Common myeloid progenitor, CD34-positive (primary cell): Measurements from ENCODE around the gene GRID1.
A peak's percentile ranks its signal among the peaks of the same experiment; 100 is the strongest.

ENCODE experiments used
- CTCF ChIA-PET: fragments of 350-600 bp; sonication (Branson Sonifier 250); formaldehyde crosslinking; loops from one replicate; lab custom pipeline; 2021; ENCODE audit warnings: antibody characterized with exemption; lab: Charles Lee
- POLR2A ChIA-PET: fragments of 350-600 bp; sonication (Branson Sonifier 250); formaldehyde crosslinking; loops from one replicate; lab custom pipeline; 2021; ENCODE audit warnings: antibody characterized with exemption; lab: Charles Lee
- DNase-seq, 3 donors: peaks; one replicate each; pipeline versions ENCODE4 v3.0.0 to v3.0.0-alpha.2; 2013
- H3K27ac ChIP-seq, 2 experiments: 1 replicate in 1 of 2; 2 replicates in 1 of 2; pipeline ENCODE4 v1.7.0; 2013; ENCODE audit warnings: inconsistent platforms in 2 of 2, low read length in 2 of 2, mild to moderate bottlenecking in 2 of 2, low read depth in 1 of 2, moderate library complexity in 1 of 2; ENCODE audit not compliant: severe bottlenecking in 2 of 2, insufficient read depth in 1 of 2, poor library complexity in 1 of 2
- H3K27me3 ChIP-seq, 5 experiments: replicated peaks in 2 of 5; 1 replicate in 3 of 5; 2 replicates in 2 of 5; pipeline versions ENCODE4 v1.6.1 to v1.7.0; 2013; ENCODE audit warnings: low read length in 4 of 5, mild to moderate bottlenecking in 2 of 5, moderate library complexity in 2 of 5, inconsistent platforms in 1 of 5; ENCODE audit not compliant: insufficient read depth in 5 of 5, control insufficient read depth in 4 of 5
- H3K36me3 ChIP-seq, 4 experiments: 1 replicate in 2 of 4; 2 replicates in 2 of 4; pipeline versions ENCODE4 v1.6.1 to v1.7.0; 2013; ENCODE audit warnings: low read length in 3 of 4, control low read depth in 1 of 4, mild to moderate bottlenecking in 1 of 4; ENCODE audit not compliant: control insufficient read depth in 4 of 4, insufficient read depth in 4 of 4
- H3K4me1 ChIP-seq, 4 experiments: 1 replicate in 3 of 4; 2 replicates in 1 of 4; pipeline versions ENCODE4 v1.6.1 to v1.7.1; 2013; ENCODE audit warnings: low read length in 3 of 4, mild to moderate bottlenecking in 3 of 4, control low read depth in 1 of 4, inconsistent platforms in 1 of 4, moderate library complexity in 1 of 4; ENCODE audit not compliant: control insufficient read depth in 4 of 4, insufficient read depth in 4 of 4; ENCODE audit errors: control extremely low read depth in 1 of 4
- H3K4me3 ChIP-seq, 7 experiments: 1 replicate in 4 of 7; 2 replicates in 3 of 7; pipeline versions ENCODE4 v1.5.1 to v1.7.0; 2013; ENCODE audit warnings: mild to moderate bottlenecking in 7 of 7, low read length in 6 of 7, moderate library complexity in 6 of 7, inconsistent platforms in 2 of 7, low read depth in 2 of 7, control low read depth in 1 of 7; ENCODE audit not compliant: insufficient read depth in 4 of 7, control insufficient read depth in 1 of 7; ENCODE audit errors: extremely low read depth in 1 of 7
- H3K9me3 ChIP-seq, 5 experiments: 1 replicate in 4 of 5; 2 replicates in 1 of 5; pipeline versions ENCODE4 v1.6.1 to v1.7.1; 2013; ENCODE audit warnings: low read length in 4 of 5, mild to moderate bottlenecking in 2 of 5, inconsistent platforms in 1 of 5, low read depth in 1 of 5, moderate library complexity in 1 of 5; ENCODE audit not compliant: control insufficient read depth in 4 of 5, insufficient read depth in 2 of 5; ENCODE audit errors: control extremely low read depth in 1 of 5
- WGBS: methylation state at CpG from one replicate; pipeline ENCODE4 v1.1.5; 2013; ENCODE audit not compliant: insufficient coverage; 5-methylcytosine and 5-hydroxymethylcytosine counted together

The GRID1 gene

DNA sequence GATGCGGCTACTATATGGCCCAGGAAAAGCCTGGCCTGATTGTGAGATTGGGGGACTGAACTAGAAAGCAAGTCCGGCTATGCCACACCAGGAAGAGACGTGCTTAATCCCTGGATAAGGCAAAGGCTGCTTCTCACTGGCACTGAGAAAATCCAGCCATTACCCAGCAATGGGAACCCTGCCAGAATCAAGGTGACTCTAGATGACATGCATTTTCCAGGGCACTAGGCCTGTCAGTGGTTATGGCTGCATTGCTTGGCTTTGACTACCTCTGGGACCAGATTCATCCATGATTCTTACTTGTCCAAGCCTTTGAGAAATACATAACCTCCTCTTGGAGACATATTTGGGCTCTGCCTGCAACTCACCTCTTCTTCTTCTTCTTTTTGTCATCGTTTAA is 317.2 kb downstream of the GRID1 start:
- H3K4me3 ChIP-seq: no peak overlapping the region
- H3K27ac ChIP-seq: no peak overlapping the region
- WGBS: 100% methylated on average over 3 of the region's 4 CpGs
- H3K36me3 ChIP-seq: no peaks in the 10 kb centered on the region
- DNase-seq: no peak
- CTCF ChIA-PET: no interaction called here
- no peaks in the 10 kb centered on the region for H3K4me1 ChIP-seq
- no peaks in the 10 kb centered on the region for H3K9me3 ChIP-seq
- H3K27me3 ChIP-seq: no peaks in the 10 kb centered on the region
- POLR2A ChIA-PET: no interaction called here

- WGBS: 100% methylated on average over 1 of the region's 2 CpGs
- DNase-seq: no peak
- H3K4me3 ChIP-seq: no peak overlapping the region
- no peaks in the 10 kb centered on the region for H3K9me3 ChIP-seq
- H3K36me3 ChIP-seq: no peaks in the 10 kb centered on the region
- no peak overlapping the region for H3K27ac ChIP-seq
- ChIA-PET CTCF (no interaction called here), POLR2A (no interaction called here)
- H3K4me1 ChIP-seq: no peaks in the 10 kb centered on the region
- no peaks in the 10 kb centered on the region for H3K27me3 ChIP-seq
Measured at GRCh38 chr10:86048973-86049372, 317.6 kb downstream of the GRID1 start.

- ChIA-PET CTCF (no interaction called here), POLR2A (no interaction called here)
- no peaks in the 10 kb centered on the region for H3K27me3 ChIP-seq
Measured at GRCh38 chr10:86048571-86048970, 318.0 kb downstream of the GRID1 start.

DNA sequence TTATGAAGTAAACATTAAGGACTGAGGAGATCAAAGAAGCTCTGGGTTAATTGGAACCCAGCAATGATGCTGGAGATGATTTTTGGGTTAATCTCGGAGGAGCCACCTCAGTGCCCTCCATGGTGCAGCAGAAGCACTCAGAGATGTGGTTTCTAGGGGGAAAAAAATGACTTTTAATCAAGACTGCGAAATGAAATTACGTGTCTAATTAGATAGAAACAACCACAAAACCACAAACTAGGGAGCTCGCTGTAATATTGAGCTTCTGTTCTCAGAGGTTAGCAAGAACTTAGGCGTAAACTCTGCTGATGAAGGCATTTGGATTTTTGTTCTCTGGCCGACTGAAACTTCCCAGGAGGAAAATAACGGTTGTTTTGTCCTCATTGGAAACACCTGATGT is 319.0 kb downstream of the GRID1 start:
- 57% methylated on average over 4 of the region's 7 CpGs for WGBS
- Histone ChIP-seq H3K4me3 (no peak overlapping the region), H3K27me3 (peaks cover 0 to 2% (median 0%) of the 10 kb centered on the region in 5 experiments), H3K36me3 (no peaks in the 10 kb centered on the region), H3K9me3 (no peaks in the 10 kb centered on the region), H3K27ac (no peak overlapping the region), H3K4me1 (no peaks in the 10 kb centered on the region)
- peak; percentile 5 to 26 (median 7) for DNase-seq
- CTCF ChIA-PET: no interaction called here
- POLR2A ChIA-PET: no interaction called here

More at GRCh38 chr10:86048571-86048970, 318.0 kb downstream of the GRID1 start:
- no peak for DNase-seq
- Histone ChIP-seq H3K4me3 (no peak overlapping the region), H3K27ac (no peak overlapping the region), H3K36me3 (no peaks in the 10 kb centered on the region), H3K9me3 (no peaks in the 10 kb centered on the region), H3K4me1 (no peaks in the 10 kb centered on the region)

- no peak for DNase-seq
- WGBS: 100% methylated on average over 1 of the region's 2 CpGs
- POLR2A ChIA-PET: no interaction called here
- H3K4me1 ChIP-seq: no peaks in the 10 kb centered on the region
- CTCF ChIA-PET: no interaction called here
- no peak overlapping the region for H3K4me3 ChIP-seq
- peaks cover 0 to 3% (median 0%) of the 10 kb centered on the region in 5 experiments for H3K27me3 ChIP-seq
- no peaks in the 10 kb centered on the region for H3K9me3 ChIP-seq
- no peaks in the 10 kb centered on the region for H3K36me3 ChIP-seq
- H3K27ac ChIP-seq: no peak overlapping the region
Measured at GRCh38 chr10:86046845-86047460, 319.6 kb downstream of the GRID1 start.

- Histone ChIP-seq H3K4me3 (no peak overlapping the region), H3K4me1 (no peaks in the 10 kb centered on the region), H3K9me3 (no peaks in the 10 kb centered on the region), H3K27ac (no peak overlapping the region), H3K36me3 (no peaks in the 10 kb centered on the region), H3K27me3 (peaks cover 0 to 6% (median 0%) of the 10 kb centered on the region in 5 experiments)
- 100% methylated on average over 2 of the region's 5 CpGs for WGBS
- CTCF ChIA-PET: no interaction called here
- POLR2A ChIA-PET: no interaction called here
- no peak for DNase-seq
Measured at GRCh38 chr10:86045896-86046295, 320.7 kb downstream of the GRID1 start.

GRCh38 chr10:86044029-86044428 is 322.6 kb downstream of the GRID1 start:
- 90% methylated on average over 2 of the region's 2 CpGs for WGBS
- Histone ChIP-seq H3K4me3 (no peak overlapping the region), H3K27ac (no peak overlapping the region), H3K9me3 (no peaks in the 10 kb centered on the region), H3K27me3 (peaks cover 0 to 6% (median 0%) of the 10 kb centered on the region in 5 experiments), H3K36me3 (no peaks in the 10 kb centered on the region), H3K4me1 (no peaks in the 10 kb centered on the region)
- CTCF ChIA-PET: no interaction called here
- DNase-seq: no peak
- POLR2A ChIA-PET: no interaction called here
